G401 (cell line): ENCODE results near the gene PITPNM3. TPM values are rescaled to one million over a fixed set of nuclear protein-coding genes. Genes with fewer than 3 reads are reported as not detected.

Experiments
- DNase-seq: peaks from one replicate; pipeline ENCODE4 v3.0.0-alpha.2; 2015; ENCODE audit warnings: low spot score
- in situ Hi-C: cut with HindIII; loops from 2 replicates; pipeline ENCODE4 v1.10.0; 2016; ENCODE audit warnings: low sequenced_read_pairs, mixed read lengths
- total RNA-seq: library from RNA; depleted of rRNA; stranded (reverse); fragments of >200 nt; shearing (Covaris generic); gene quantifications from 2 replicates; pipeline ENCODE4 v1.2.3, GENCODE V29; 2014

PITPNM3 gene
- total RNA-seq, 1 experiment from 2014 or later: 0.92 TPM

DNA sequence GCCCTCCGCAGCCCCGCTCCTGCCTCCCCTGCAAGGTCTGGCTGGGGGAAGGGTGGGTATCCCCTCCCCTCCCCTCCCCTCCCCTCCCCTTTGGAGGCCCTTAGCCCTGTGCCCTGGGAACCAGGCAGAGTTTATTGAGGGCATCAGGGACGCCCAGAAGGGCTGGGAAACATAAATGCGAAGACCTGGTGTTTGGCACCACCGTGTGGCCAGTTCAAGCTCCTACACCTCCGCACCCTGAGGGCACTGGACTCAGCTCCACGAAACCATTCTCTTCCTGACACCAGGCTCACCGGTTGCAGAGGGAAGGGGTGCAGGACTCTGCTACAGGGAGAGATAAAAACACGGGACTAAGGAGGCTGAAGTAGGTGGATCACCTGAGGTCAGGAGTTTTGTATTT is 120.4 kb downstream of the PITPNM3 start:
- in situ Hi-C loops: no loop called here
- peak; percentile 79 for DNase-seq

DNA sequence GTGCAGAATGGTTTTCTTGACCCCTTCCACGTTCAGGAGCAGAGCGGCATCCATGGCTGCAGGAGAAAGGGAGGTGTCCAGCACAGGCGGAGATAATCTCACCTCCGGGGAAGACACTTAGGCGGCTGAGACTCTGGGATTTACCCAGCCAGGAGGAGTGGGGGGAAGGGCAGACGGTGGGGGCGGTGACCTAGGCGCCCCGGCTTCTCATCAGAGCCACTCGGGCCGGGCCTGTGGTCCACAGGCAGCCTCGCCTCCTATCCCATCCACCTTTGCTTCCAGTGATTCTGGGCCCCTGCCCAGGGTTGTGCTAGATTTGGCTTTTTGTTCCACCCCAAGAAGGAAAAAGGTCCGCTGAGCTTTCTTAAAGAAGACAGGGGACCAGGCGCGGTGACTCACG is 121.3 kb downstream of the PITPNM3 start, which contains the start of gene AIPL1:
TSS of gene AIPL1 (minus strand) at position 71 of the 400 bp plus-strand sequence. CDS start at position 54, 17 bp downstream.
- DNase-seq: no peak
- in situ Hi-C loops: no loop called here

DNA sequence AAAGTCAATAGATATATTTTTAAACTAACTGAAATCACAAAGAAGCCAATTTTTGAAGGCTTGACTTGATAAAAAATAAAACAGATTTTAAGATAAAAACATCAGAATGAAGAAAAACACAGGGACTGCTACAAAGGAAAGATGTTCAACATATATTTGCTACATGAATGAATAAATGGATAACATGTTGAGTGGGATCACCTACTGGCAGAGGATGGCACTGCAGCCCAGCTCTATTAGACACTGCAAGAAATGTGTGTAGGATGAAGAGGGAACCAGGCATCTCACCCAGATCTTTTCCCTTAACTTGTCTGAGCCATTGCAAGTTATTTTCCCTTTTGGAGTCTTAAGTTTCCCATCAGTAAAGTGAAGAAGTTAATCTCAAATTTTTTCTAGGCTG is 125.6 kb downstream of the PITPNM3 start:
- in situ Hi-C loops: no loop called here
- DNase-seq: no peak

DNA sequence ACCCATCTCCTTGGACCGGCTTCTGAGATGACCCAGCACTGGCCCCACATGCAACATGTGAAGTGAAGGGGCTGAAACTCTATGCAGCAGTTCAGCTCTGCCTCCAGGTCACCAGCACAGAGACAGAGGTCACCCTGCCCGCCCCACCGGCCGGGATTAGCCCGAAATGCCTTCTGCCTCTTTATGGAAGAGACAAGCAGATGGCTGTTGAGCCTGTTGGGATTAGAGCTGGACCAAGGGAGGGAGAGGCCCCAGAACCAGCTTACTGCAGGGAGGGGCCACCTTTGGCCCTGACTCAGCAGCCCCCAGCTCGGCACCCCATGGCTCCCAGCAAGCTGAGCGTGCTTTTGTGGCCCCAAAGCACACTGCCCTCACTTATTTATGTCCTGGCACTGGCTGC is 127.1 kb downstream of the PITPNM3 start:
- no peak for DNase-seq
- in situ Hi-C loops: no loop called here

DNA sequence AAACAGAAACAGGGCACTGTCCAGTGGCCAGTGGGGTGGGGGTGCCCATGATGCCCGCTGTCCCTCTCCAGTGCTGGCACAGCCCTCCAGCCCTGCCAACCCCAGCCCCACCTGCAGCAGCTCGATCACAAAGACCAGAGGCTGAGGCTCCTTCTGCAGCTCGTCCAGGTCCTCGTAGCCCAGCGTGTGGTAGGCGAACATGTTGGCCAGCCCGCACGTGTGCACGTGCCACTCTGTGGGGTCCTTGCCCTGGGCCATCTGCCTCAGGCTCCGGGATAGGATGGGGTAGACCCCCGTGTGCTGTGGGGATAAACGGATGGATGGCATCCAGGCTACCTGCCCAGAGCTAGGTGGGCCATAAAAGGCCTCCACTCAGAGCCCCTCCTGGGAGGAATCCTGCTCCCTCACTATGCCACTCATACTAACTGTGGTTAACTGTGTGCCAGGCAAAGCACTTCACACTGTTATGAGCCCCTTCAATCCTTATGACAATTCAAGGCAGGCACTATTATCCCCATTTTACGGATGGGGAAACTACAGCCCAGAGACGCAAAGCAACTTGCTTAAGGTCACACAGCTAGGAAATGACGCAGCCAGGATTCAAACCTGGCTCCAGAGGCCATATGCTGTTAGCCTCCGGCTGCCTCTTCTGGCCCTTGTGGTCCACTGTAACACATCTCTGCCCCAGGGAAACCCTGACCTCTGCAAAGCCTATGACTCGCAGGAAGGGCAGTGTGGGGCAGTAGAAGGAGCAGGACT is 128.0 kb downstream of the PITPNM3 start:
- in situ Hi-C loops: no loop called here
- DNase-seq: no peak

DNA sequence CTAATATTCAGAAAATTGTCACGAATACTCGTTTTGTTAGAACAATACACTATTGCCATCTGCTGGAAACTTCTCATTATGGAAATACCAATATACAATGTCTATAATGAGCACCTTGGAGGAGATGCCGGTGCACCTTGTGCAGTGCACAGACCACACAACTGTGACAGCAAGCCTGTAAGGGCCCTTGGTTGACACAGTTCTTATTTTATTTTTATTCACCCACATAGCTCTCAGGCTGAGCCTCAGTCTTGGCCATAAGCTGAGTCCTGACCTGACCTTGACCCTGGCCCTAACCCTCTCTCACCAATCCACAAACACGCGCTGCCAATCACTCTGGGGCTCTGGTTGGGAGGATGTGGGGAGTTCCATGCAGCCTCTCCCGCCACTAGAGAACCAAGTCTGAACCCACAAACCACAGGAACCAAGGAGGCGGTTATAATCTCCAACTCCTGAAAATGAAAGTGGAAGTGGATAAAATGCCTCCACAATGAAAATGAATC is 129.0 kb downstream of the PITPNM3 start:
- no peak for DNase-seq
- in situ Hi-C loops: no loop called here

DNA sequence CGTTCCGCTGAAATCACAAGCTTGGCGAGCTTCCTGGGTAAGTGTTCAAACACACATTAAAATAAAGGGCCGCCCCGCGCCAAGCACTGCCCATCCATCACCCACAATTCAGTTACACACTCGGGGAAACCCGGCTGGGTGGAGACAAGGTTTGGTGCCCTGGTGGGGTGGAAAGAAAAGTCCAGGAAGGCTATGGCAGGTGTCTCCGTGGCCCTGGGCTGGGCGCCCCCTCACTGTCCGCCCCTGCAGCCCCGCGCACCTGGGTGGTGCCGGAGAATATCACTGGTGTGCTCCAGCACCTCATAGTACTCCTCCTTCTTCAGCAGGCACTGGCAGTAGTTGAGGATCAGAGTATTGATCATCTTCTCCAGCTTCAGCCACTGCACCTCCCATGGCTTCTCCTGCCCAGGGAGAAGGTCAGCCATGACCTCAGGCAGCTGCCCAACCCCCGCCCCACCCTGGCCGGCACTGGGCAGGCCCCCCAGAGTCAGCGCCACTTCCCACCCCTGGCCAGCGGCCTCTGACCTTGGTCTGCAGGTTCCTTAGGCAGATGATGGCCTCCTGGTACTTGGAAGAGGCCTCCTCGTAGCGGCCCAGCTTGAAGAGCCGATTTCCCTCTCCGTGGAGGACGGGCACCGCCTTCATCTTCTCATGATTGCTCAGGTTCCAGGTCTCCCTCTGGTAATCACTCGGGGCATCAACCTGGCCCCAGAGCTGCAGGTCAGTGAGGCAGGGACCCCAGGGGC is 129.8 kb downstream of the PITPNM3 start:
- in situ Hi-C loops: no loop called here
- no peak for DNase-seq

DNA sequence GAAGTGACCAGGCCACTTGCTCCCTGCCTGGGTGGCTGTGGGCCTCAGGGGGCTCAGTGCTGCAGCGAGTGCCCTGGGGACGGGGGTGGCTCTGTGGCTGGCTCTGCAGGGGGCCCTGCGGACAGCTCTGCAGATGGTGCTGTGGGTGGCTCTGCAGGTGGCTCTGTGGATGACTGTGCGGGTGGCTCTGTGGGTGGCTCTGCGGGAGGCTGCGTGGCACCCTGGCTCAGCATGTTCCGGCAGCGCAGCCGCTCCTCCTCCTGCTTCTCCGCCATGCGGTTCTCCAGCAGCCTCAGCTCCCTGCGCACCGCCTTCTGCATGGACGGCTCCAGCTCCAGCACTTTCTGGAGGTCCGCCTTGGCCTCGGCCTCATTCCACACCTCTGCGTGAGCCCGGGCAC is 130.9 kb downstream of the PITPNM3 start:
- in situ Hi-C loops: no loop called here
- DNase-seq: no peak

DNA sequence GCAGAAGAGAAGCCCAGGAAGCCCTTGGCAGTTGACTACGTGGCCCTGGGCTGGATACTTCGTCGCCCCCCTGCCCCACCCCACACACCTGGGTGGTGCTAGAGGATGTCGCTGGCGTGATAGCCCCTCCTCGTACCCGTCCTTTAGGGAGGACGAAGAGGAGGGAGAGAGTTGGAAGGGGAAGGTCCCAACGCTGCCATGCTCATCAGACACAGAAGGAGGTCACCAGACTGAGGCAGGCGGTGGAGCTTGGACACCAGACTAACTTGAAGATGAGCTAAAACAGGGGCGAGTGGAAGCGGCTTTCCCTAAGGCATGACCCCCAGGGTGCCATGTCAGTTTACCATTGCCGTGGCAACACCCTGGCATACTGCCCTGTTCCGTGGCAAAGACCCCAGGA is 132.4 kb downstream of the PITPNM3 start:
- in situ Hi-C loops: no loop called here
- DNase-seq: no peak

DNA sequence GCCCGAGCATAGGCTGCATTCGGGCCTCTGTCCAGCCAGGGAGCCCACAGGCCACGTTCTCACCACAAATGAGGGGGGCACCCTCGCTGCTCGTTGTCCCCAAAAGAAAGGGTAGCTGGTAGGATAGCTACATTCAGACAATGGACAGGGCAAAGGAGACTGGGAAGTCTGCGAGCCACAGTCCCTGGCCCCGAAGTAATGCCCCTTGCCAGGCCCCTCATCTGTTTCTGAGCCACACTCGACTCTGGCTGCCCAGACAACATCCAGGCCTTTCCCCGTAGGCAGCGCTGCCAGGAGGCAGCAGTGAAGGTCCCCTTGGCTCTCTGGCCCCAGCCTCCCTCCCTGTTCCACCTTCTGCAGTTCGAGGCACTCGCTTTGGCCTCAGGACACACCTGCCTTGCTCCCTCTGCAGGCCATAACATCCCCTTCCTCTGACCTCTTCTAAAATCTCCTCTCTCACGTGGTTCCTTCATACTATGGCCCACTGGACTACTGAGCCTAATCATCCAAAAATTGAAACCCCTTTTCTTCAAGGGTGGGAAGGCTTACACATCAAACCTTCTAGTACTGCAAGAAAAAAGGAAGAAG is 133.6 kb downstream of the PITPNM3 start:
- DNase-seq: no peak
- in situ Hi-C loops: no loop called here

DNA sequence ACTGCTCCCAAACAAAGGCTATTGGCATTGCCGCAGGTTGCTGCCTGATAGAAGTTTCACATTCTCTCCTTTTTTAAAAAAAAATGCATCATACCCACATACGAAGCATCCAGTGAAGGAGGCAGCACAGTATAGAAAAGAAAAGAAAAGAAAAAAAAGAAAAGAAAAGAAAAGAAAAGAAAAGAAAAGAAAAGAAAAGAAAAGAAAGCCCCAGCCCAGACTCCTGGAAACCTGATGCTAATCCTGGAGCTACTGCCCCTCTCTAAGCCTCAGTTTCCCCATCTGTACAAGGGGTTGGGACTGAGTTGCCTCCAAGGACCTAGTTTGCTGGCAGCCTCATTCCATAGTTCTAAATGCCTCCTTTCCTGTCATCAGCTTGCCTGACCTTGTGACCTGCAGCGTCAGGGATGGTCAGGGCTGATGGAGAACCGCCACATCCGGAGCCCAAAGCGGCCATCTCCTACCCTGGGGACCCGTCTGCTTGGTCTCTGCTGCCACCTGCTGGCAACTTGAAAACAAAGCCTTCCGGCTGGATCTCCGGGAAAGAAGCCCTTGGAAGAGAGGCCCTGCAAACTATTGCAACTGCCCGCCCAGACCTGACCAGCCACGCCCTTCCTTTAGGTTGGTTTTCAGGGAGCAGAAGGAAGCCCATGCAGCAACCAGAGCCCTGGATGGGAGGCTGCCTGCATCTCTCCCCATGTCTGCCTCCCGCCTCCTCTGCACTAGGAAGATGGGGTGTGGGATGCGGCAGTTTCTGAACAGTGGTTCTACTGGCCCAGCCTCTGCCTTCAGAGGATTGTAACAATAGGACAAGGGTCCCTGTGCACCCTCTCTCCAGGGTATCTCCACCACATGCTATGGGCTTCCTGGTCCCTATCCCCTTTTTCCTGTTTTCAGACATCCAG is 134.4 kb downstream of the PITPNM3 start:
- peak; percentile 81 for DNase-seq
- in situ Hi-C loops: no loop called here

DNA sequence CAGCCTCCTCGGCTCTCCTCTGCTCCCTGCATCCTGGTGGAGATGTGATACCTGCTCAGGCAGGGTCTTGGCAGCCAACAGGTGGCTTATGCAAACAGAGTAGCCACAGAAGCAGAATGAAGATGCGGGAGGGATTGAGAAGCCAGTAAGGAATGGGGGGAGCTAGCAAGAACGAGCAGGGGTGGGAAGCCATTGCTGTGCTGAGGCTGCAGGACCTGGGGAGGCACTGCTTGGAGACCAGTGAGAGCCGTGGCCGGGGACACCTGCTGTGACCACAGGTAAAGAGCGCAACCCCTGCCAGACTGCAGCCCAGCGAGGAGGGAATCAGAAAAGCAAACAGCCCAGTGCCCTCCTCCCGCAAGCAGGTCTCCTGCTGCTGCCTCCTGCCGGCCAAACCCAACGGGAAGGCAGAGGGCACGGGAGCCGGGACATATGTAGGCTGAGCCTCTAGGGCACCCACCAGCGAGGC is 136.1 kb downstream of the PITPNM3 start:
- in situ Hi-C loops: no loop called here
- DNase-seq: no peak

DNA sequence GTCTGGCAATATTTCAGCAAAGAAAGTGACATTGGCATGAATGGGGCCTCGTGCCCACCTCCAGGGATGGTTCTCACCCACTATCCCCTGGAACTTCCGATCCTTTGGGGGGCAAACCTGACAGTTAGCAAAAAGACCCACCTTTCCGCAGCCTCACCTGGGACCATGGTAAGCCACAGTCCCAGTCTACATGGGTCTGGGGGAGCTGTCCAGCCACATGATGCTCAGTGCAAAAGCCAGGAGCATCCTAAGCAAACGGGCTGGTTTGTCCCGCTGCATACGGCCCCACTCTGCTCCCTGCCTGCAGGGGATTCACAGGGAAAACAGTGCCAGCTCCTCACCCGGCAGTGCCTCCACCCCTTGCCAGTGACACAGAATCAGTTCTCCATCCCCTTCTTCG is 140.7 kb downstream of the PITPNM3 start:
- no peak for DNase-seq
- in situ Hi-C loops: no loop called here

DNA sequence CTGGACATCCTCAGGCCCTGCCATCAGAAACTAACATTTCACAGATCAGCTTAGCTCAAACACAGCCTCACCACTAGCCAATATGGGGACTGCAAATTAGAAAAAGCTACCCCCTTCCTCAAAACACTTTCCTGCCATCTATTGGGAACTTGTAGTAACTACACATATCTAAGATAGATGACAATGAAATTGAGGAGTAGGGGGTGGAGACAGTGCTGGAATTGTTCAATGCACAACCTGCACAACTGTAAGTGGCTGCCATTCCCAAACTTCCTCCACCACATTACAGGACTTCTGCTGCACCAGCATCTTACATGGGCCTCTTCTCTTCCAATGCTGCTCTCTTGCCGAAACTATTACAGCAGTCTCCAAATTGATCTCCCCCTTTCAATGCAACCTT is 143.3 kb downstream of the PITPNM3 start:
- peak; percentile 70 for DNase-seq
- in situ Hi-C loops: no loop called here

DNA sequence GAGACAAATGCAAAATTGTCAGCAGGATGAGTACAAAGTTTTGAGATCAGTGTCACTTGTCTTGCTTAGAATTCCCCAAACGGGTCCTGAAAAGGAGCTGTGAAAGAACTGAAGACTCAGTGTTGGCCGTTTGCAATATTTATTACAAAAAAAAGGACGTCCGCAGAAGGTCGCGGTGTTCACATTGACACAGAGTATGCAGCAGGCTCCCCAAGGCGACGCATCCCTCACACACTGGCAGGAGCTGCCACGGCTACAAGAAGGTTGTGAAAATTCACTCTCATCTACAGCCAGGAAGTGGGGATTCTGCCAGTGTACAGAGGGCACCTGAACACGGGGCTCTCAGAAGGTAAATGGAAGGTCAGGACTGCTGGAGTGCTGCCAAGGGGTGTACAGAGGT is 147.6 kb downstream of the PITPNM3 start:
- DNase-seq: no peak
- in situ Hi-C loops: no loop called here

DNA sequence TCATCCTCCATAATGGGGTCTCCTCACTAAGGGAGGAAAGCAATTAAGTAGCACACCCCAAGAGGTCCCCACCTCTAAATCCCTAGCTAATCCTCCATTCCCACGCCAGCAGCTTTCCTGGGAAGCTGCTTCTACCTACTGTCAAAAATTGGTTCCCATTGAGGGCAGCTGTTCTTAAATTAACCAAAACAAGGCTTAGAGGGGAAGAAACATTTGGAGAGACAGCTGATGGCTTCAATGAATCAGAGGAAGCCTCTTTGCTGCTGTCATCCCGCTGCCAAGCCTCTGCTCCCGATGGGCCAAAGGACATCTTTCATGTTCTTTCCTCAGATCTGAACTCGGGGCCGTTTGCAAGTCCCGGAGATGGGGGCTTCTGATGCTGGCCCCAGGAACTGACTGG is 148.1 kb downstream of the PITPNM3 start:
- no peak for DNase-seq
- in situ Hi-C loops: no loop called here

DNA sequence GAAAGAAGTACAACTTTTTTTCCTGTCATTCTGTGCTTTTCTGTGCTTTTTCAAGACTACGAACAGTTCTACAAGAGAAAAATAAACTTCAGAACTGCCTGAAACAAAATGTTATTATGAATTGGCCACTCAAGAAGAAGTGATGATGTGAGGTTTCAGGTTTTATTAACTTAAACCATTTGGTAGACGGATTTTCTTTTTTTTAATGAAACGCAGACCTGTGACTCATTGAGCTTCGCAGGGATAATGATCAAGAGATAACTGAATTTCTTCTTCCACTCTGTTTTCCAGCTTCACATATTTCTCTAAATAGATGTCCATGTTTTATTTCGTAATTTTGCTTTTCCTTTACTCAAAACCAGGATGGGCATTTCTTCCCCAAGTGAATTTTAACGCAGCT is 154.1 kb downstream of the PITPNM3 start:
- no peak for DNase-seq
- in situ Hi-C loops: no loop called here
